Mucosa of descending colon (tissue), 3 donors: ENCODE data around the gene SRGAP3. TPM values are rescaled to one million over a fixed set of nuclear protein-coding genes. Genes with fewer than 3 reads are reported as not detected.

Experiments used
- ATAC-seq: fragments of 200-7000 bp; cut with Tn5 transposase; one replicate; pipeline ENCODE4 v1.9.1; 2020; ENCODE audit warnings: mild to moderate bottlenecking, moderate library complexity
- DNase-seq, 3 donors: peaks; one replicate each; pipeline ENCODE4 v3.0.0-alpha.2; 2020
- H3K36me3 ChIP-seq: fragments of 200-600 bp; one replicate; pipeline ENCODE4 v1.8.0; 2021; ENCODE audit warnings: low read depth, mild to moderate bottlenecking
- H3K4me1 ChIP-seq: fragments of 200-600 bp; one replicate; pipeline ENCODE4 v1.8.0; 2021; ENCODE audit warnings: low read depth, mild to moderate bottlenecking
- H3K4me3 ChIP-seq: fragments of 200-600 bp; one replicate; pipeline ENCODE4 v1.8.0; 2021; ENCODE audit warnings: mild to moderate bottlenecking
- H3K9me3 ChIP-seq: fragments of 200-600 bp; one replicate; pipeline ENCODE4 v1.8.0; 2021; ENCODE audit warnings: mild to moderate bottlenecking
- intact Hi-C, 2 donors: fragments of 100-400 bp; cut with DNase I in 1 of 2; cut with micrococcal nuclease in 1 of 2; formaldehyde crosslinking; loops; one replicate each; pipeline versions ENCODE4 v1.11.0 to v1.11.1; 2022; cut with DNase I, micrococcal nuclease
- total RNA-seq, 3 donors: library from RNA; stranded (reverse); fragmentation: NEBNext Ultra II Directional in 2 of 3; extraction: Animal tissue kit (Norgen Biotek cat#: 25700) in 2 of 3; gene quantifications; one replicate each; pipeline versions ENCODE4 v1.2.1 to v1.2.4, GENCODE V29; 2021 to 2023
- TF ChIP-seq, protein P1 (sequence below): fragments of 200-600 bp; IDR thresholded peaks from one replicate; pipeline ENCODE4 v1.8.0; 2022; ENCODE audit warnings: antibody characterized with exemption, mild to moderate bottlenecking
- donor health status: DM: no; HTN: no; CAD: no; lungs with moderate emphysema.
- donor health status: DM: no; HTN: no; CAD: no.
- donor health status: DM: no; HTN: yes; CAD: no.

The SRGAP3 gene
- total RNA-seq, 3 donors from 2014 or later: 6.4 to 9.0 (median 8.6) TPM

DNA sequence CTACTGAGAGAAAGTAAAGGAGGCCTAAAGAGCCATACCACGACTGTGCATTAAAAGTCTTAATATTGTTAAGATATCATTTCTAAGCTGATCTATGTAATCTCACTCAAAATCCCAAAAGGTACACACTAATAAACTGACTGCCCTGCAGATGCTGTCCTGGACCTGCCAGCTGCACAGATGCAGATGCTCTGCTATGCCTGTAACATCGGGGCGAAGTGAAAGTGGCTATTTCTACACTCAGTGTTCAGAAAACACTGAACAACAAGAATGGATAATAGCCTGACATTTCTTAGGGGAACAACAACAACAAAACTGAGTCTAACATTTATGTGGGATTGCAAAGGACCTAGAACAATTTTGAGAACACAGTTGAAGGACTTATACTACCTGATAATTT, 318.1 kb downstream of the SRGAP3 start:
- DNase-seq (peak in 1 of 3 donors; percentile 14), ATAC-seq (no peak)
- TF ChIP-seq, protein P1, sequence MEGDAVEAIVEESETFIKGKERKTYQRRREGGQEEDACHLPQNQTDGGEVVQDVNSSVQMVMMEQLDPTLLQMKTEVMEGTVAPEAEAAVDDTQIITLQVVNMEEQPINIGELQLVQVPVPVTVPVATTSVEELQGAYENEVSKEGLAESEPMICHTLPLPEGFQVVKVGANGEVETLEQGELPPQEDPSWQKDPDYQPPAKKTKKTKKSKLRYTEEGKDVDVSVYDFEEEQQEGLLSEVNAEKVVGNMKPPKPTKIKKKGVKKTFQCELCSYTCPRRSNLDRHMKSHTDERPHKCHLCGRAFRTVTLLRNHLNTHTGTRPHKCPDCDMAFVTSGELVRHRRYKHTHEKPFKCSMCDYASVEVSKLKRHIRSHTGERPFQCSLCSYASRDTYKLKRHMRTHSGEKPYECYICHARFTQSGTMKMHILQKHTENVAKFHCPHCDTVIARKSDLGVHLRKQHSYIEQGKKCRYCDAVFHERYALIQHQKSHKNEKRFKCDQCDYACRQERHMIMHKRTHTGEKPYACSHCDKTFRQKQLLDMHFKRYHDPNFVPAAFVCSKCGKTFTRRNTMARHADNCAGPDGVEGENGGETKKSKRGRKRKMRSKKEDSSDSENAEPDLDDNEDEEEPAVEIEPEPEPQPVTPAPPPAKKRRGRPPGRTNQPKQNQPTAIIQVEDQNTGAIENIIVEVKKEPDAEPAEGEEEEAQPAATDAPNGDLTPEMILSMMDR: no peak
- H3K4me3 ChIP-seq: no peak overlapping the region
- no peaks in the 10 kb centered on the region for H3K9me3 ChIP-seq
- intact Hi-C loops: no loop called here
- H3K4me1 ChIP-seq: no peaks in the 10 kb centered on the region
- H3K36me3 ChIP-seq: no peaks in the 10 kb centered on the region

Other genes starting within 250 kb of the SRGAP3 start
- gene THUMPD3, start 113.4 kb upstream of the SRGAP3 start, total RNA-seq: 10 to 100 TPM; 30.0 to 34.0 (median 31.2) TPM
- gene SETD5, start 148.0 kb upstream of the SRGAP3 start, total RNA-seq: 100 to 1,000 TPM in 2 of 3 donors, 10 to 100 TPM in 1; 94.8 to 132 (median 101) TPM